Naive thymus-derived CD4-positive, alpha-beta T cell (primary cell): ENCODE data around the gene UHRF1. TPM values are rescaled to one million over a fixed set of nuclear protein-coding genes. Genes with fewer than 3 reads are reported as not detected.
A peak's percentile ranks its signal among the peaks of the same experiment; 100 is the strongest.

Source experiments
- ATAC-seq: fragments of 150-1000 bp; cut with Tn5 transposase; 2 replicates; pipeline ENCODE4 v1.10.0; 2021; ENCODE audit warnings: mild to moderate bottlenecking, moderate library complexity
- CTCF ChIA-PET: fragments of 350-600 bp; sonication (Branson Sonifier 250); formaldehyde crosslinking; loops from one replicate; lab custom pipeline; 2021; ENCODE audit warnings: antibody characterized with exemption; lab: Charles Lee
- POLR2A ChIA-PET: fragments of 350-600 bp; sonication (Branson Sonifier 250); formaldehyde crosslinking; loops from one replicate; lab custom pipeline; 2021; ENCODE audit warnings: antibody characterized with exemption, inconsistent platforms; lab: Charles Lee
- DNase-seq, 9 donors: peaks; one replicate each; pipeline versions ENCODE4 v3.0.0 to v3.0.0-alpha.2; 2020 to 2022; ENCODE audit warnings: mixed read lengths in 1 of 9
- H3K27ac ChIP-seq: one replicate; pipeline ENCODE4 v1.7.0; 2013; ENCODE audit warnings: mild to moderate bottlenecking, low read depth, low read length, moderate library complexity
- H3K27me3 ChIP-seq, 2 donors: one replicate each; pipeline ENCODE4 v1.7.0; 2013; ENCODE audit warnings: low read length in 2 of 2, mild to moderate bottlenecking in 2 of 2, moderate library complexity in 2 of 2; ENCODE audit not compliant: control insufficient read depth in 2 of 2, insufficient read depth in 2 of 2
- H3K36me3 ChIP-seq, 3 experiments: 1 replicate in 2 of 3; 2 replicates in 1 of 3; pipeline ENCODE4 v1.7.0; 2013; ENCODE audit warnings: low read length in 3 of 3, mild to moderate bottlenecking in 3 of 3, moderate library complexity in 1 of 3; ENCODE audit not compliant: insufficient read depth in 3 of 3, control insufficient read depth in 2 of 3
- H3K4me1 ChIP-seq, 2 donors: one replicate each; pipeline ENCODE4 v1.7.0; 2013; ENCODE audit warnings: low read length in 2 of 2, mild to moderate bottlenecking in 2 of 2, moderate library complexity in 1 of 2; ENCODE audit not compliant: control insufficient read depth in 2 of 2, insufficient read depth in 2 of 2
- H3K4me3 ChIP-seq: 2 replicates; pipeline ENCODE4 v1.7.0; 2013; ENCODE audit warnings: mild to moderate bottlenecking, low read length
- H3K9me3 ChIP-seq, 3 experiments: 1 replicate in 2 of 3; 2 replicates in 1 of 3; pipeline ENCODE4 v1.7.0; 2013; ENCODE audit warnings: low read length in 3 of 3; ENCODE audit not compliant: control insufficient read depth in 2 of 3
- H3K27ac Mint-ChIP-seq, 9 donors: one replicate each; pipeline ENCODE4 v1.8.0; 2020 to 2022; ENCODE audit warnings: mixed read lengths in 9 of 9, mild to moderate bottlenecking in 8 of 9, moderate library complexity in 5 of 9, inconsistent platforms in 2 of 9
- H3K27me3 Mint-ChIP-seq, 5 donors: one replicate each; pipeline ENCODE4 v1.8.0; 2021 to 2022; ENCODE audit warnings: mixed read lengths in 5 of 5, mild to moderate bottlenecking in 1 of 5
- H3K36me3 Mint-ChIP-seq, 5 donors: one replicate each; pipeline ENCODE4 v1.8.0; 2020 to 2022; ENCODE audit warnings: mixed read lengths in 5 of 5, mild to moderate bottlenecking in 3 of 5, inconsistent platforms in 1 of 5
- H3K4me1 Mint-ChIP-seq, 7 donors: one replicate each; pipeline ENCODE4 v1.8.0; 2020 to 2022; ENCODE audit warnings: mixed read lengths in 7 of 7, mild to moderate bottlenecking in 3 of 7, inconsistent platforms in 1 of 7
- H3K4me3 Mint-ChIP-seq, 10 donors: one replicate each; pipeline ENCODE4 v1.8.0; 2020 to 2022; ENCODE audit warnings: mild to moderate bottlenecking in 10 of 10, mixed read lengths in 10 of 10, moderate library complexity in 6 of 10, inconsistent platforms in 2 of 10
- H3K9me3 Mint-ChIP-seq, 11 donors: one replicate each; pipeline ENCODE4 v1.8.0; 2020 to 2022; ENCODE audit warnings: mixed read lengths in 11 of 11, mild to moderate bottlenecking in 4 of 11, inconsistent platforms in 1 of 11, moderate library complexity in 1 of 11
- intact Hi-C, 2 donors: fragments of 100-400 bp; cut with micrococcal nuclease; formaldehyde crosslinking; loops; one replicate each; pipeline ENCODE4 v1.15.1; 2023
- polyA plus RNA-seq, 2 donors: library from polyadenylated mRNA; unstranded; fragments of 300-500 nt; fragmentation: Illumina TruSeq; gene quantifications; one replicate each; pipeline ENCODE4 v1.2.3, GENCODE V29; 2021
- total RNA-seq, 6 experiments: library from RNA in 5 of 6; stranded (reverse) in 5 of 6; gene quantifications; 1 replicate in 5 of 6; 2 replicates in 1 of 6; pipeline ENCODE4 v1.2.3 and lab custom pipeline; 2021 to 2026

UHRF1 gene
- total and polyA plus RNA-seq, 7 experiments from 2014 or later: 0.06 to 94.0 (median 0.11) TPM

- no peaks in the 10 kb centered on the region for H3K27me3 ChIP-seq
- Mint-ChIP-seq H3K27me3 (no peaks in the 10 kb centered on the region), H3K9me3 (peaks cover 0 to 3% (median 0%) of the 10 kb centered on the region in 11 donors), H3K36me3 (peaks cover 4 to 27% (median 7%) of the 10 kb centered on the region in 5 donors), H3K4me1 (peaks cover 34 to 65% (median 50%) of the 10 kb centered on the region in 7 donors), H3K27ac (peak overlapping the region; percentile 97 to 100 (median 99)), H3K4me3 (peak overlapping the region; percentile 96 to 100 (median 99))
- H3K36me3 ChIP-seq: peaks cover 0 to 15% (median 0%) of the 10 kb centered on the region in 3 experiments
- CTCF ChIA-PET: interaction anchor here (0.5 to 3.1 kb wide), 4 partner anchors 54 to 122 kb away, joined by 3 to 14 read pairs (median 4); partner anchors contain the start of gene KDM4B
- H3K27ac ChIP-seq: peak overlapping the region; percentile 93
- peak; percentile 71 for ATAC-seq
- intact Hi-C loops: loop anchor here (1.0 to 5.0 kb wide), 3 partner anchors 53 to 191 kb away; partner anchors contain the start of gene FEM1A (in 2 of the 2)
- POLR2A ChIA-PET: interaction anchor here (0.7 to 5.2 kb wide), 5 partner anchors 8 to 118 kb away, joined by 3 to 63 read pairs (median 4); partner anchors contain the start of genes KDM4B and PLIN3
- H3K4me1 ChIP-seq: peaks cover 41 to 46% of the 10 kb centered on the region in 2 donors
- H3K9me3 ChIP-seq: no peaks in the 10 kb centered on the region
- DNase-seq: peak in 8 of 9 donors; percentile 25 to 82 (median 54)
- H3K4me3 ChIP-seq: peak overlapping the region; percentile 80
Measured at GRCh38 chr19:4914736-4915501, 5.6 kb downstream of the UHRF1 start.

GRCh38 chr19:4916292-4917082 is 7.2 kb downstream of the UHRF1 start:
- intact Hi-C loops: loop anchor here in 1 of 2 donors (1.0 kb wide), 2 partner anchors 49 to 52 kb away; partner anchors contain the start of gene PLIN3

DNA sequence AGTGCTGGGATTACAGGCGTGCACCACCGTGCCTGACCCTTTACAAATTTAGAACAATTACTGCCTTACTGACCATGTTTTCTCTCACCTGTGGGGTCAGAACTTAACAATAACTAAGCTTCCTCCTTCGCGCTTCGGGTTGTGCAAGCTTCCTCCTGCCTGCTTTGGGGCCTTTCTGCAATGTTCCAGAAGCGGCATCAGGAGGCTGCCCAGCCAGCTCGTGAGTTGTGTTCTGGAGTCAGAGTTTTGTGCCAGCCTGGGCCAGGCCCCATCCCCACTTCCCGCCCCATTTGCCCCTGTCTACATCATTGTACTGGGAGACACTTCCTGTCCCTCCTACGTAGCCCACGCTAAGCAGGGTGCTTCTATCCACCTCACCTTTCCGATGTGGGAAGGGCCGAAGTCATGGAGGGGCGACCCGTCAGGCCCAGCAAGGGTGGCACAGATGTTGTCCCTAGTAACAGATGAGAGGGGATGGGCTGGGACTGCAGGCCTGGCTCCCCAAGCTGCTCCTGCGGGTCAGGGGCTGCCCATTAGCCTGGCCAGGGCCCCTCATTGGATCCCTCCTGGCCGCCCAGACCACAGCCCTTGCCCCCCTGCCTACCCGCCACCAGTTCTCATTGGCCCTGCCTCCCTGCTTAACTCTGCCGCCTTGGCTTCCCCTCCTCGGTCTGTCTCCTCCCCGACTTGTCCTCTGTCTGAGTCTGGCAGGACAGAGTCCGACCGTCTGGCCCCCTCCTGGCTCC is 13.4 kb downstream of the UHRF1 start:
- no peak overlapping the region for H3K27ac ChIP-seq
- no peaks in the 10 kb centered on the region for H3K9me3 ChIP-seq
- POLR2A ChIA-PET: no interaction called here
- Mint-ChIP-seq H3K4me3 (no peak overlapping the region), H3K27me3 (no peaks in the 10 kb centered on the region), H3K9me3 (no peaks in the 10 kb centered on the region), H3K27ac (peak overlapping the region in 1 of 9 donors; percentile 56), H3K4me1 (peaks cover 0 to 12% (median 0%) of the 10 kb centered on the region in 7 donors), H3K36me3 (peaks cover 0 to 10% (median 0%) of the 10 kb centered on the region in 5 donors)
- DNase-seq: no peak
- no peak for ATAC-seq
- intact Hi-C loops: no loop called here
- H3K4me1 ChIP-seq: no peaks in the 10 kb centered on the region
- no peaks in the 10 kb centered on the region for H3K27me3 ChIP-seq
- CTCF ChIA-PET: no interaction called here
- H3K36me3 ChIP-seq: no peaks in the 10 kb centered on the region
- no peak overlapping the region for H3K4me3 ChIP-seq

More at GRCh38 chr19:4916292-4917082, 7.2 kb downstream of the UHRF1 start:
- Histone ChIP-seq H3K36me3 (peaks cover 0 to 15% (median 0%) of the 10 kb centered on the region in 3 experiments), H3K27ac (peak overlapping the region; percentile 93), H3K4me1 (peaks cover 29 to 34% of the 10 kb centered on the region in 2 donors), H3K27me3 (no peaks in the 10 kb centered on the region), H3K9me3 (no peaks in the 10 kb centered on the region), H3K4me3 (peak overlapping the region; percentile 80)
- Mint-ChIP-seq H3K36me3 (peaks cover 4 to 31% (median 7%) of the 10 kb centered on the region in 5 donors), H3K4me1 (peaks cover 26 to 59% (median 39%) of the 10 kb centered on the region in 7 donors), H3K9me3 (peaks cover 0 to 3% (median 0%) of the 10 kb centered on the region in 11 donors), H3K4me3 (peak overlapping the region; percentile 96 to 100 (median 99)), H3K27ac (peak overlapping the region; percentile 97 to 100 (median 99)), H3K27me3 (no peaks in the 10 kb centered on the region)
- DNase-seq (peak in 8 of 9 donors; percentile 34 to 66 (median 60)), ATAC-seq (peak; percentile 47)
- ChIA-PET POLR2A (interaction anchor here (0.6 to 5.2 kb wide), 13 partner anchors 10 to 1765 kb away, joined by 3 to 63 read pairs (median 4); partner anchors contain the start of genes KDM4B, PLIN3 and TNFSF14), CTCF (interaction anchor here (0.6 to 3.1 kb wide), 4 partner anchors 12 to 107 kb away, joined by 3 to 14 read pairs (median 3); partner anchors contain the start of gene KDM4B)

GRCh38 chr19:4923276-4923747 is 14.0 kb downstream of the UHRF1 start:
- Histone ChIP-seq H3K4me3 (no peak overlapping the region), H3K4me1 (no peaks in the 10 kb centered on the region), H3K9me3 (no peaks in the 10 kb centered on the region), H3K27me3 (no peaks in the 10 kb centered on the region), H3K36me3 (no peaks in the 10 kb centered on the region), H3K27ac (no peak overlapping the region)
- peaks cover 0 to 10% (median 0%) of the 10 kb centered on the region in 7 donors for H3K4me1 Mint-ChIP-seq
- ATAC-seq (no peak), DNase-seq (no peak)
- H3K27me3 Mint-ChIP-seq: no peaks in the 10 kb centered on the region
- H3K9me3 Mint-ChIP-seq: no peaks in the 10 kb centered on the region
- H3K36me3 Mint-ChIP-seq: peaks cover 0 to 9% (median 0%) of the 10 kb centered on the region in 5 donors
- intact Hi-C loops: no loop called here
- POLR2A ChIA-PET: no interaction called here
- peak overlapping the region in 1 of 9 donors; percentile 56 for H3K27ac Mint-ChIP-seq
- no peak overlapping the region for H3K4me3 Mint-ChIP-seq
- CTCF ChIA-PET: no interaction called here

GRCh38 chr19:4929186-4929585 is 19.9 kb downstream of the UHRF1 start:
- intact Hi-C loops: no loop called here
- Mint-ChIP-seq H3K27ac (no peak overlapping the region), H3K4me1 (peaks cover 0 to 3% (median 0%) of the 10 kb centered on the region in 7 donors), H3K9me3 (peaks cover 0 to 2% (median 0%) of the 10 kb centered on the region in 11 donors), H3K27me3 (no peaks in the 10 kb centered on the region), H3K36me3 (peaks cover 0 to 10% (median 0%) of the 10 kb centered on the region in 5 donors), H3K4me3 (no peak overlapping the region)
- CTCF ChIA-PET: no interaction called here
- DNase-seq (no peak), ATAC-seq (no peak)
- no peaks in the 10 kb centered on the region for H3K27me3 ChIP-seq
- POLR2A ChIA-PET: no interaction called here
- H3K9me3 ChIP-seq: no peaks in the 10 kb centered on the region
- no peak overlapping the region for H3K27ac ChIP-seq
- no peak overlapping the region for H3K4me3 ChIP-seq
- H3K36me3 ChIP-seq: no peaks in the 10 kb centered on the region
- no peaks in the 10 kb centered on the region for H3K4me1 ChIP-seq
